A549 (cell line): Measurements from ENCODE around the gene DFFB. TPM values are rescaled to one million over a fixed set of nuclear protein-coding genes. Genes with fewer than 3 reads are reported as not detected.

Source experiments
- ATAC-seq, 2 experiments: fragments of 200-7000 bp in 1 of 2; fragments of >200 bp in 1 of 2; cut with Nextera tagmentation in 1 of 2; cut with Tn5 transposase in 1 of 2; 3 replicates each; pipeline versions ENCODE4 v1.8.0 to v1.9.1; 2018 to 2020; ENCODE audit warnings: mild to moderate bottlenecking in 1 of 2, moderate library complexity in 1 of 2
- CTCF ChIA-PET: fragments of 300-600 bp; sonication (Branson Sonifier 250); formaldehyde crosslinking; extraction: SDS; loops from one replicate; lab custom pipeline; 2021; ENCODE audit warnings: antibody characterized with exemption, inconsistent platforms; lab: Yijun Ruan, JAX
- POLR2A ChIA-PET: fragments of 350-600 bp; formaldehyde crosslinking; extraction: SDS; loops from one replicate; lab custom pipeline; 2021; ENCODE audit warnings: antibody characterized with exemption, inconsistent platforms; lab: Yijun Ruan, JAX
- DNase-seq, 2 experiments: peaks; one replicate each; pipeline versions ENCODE4 v3.0.0 to v3.0.0-alpha.2; 2011 to 2016; ENCODE audit warnings: low read depth in 1 of 2, low spot score in 1 of 2
- FAIRE-seq: peaks from 2 replicates; lab custom pipeline; 2011; peaks lifted over from hg19 to GRCh38; lab: Jason Lieb, UNC
- H3K27ac ChIP-seq, 2 experiments: fragments of >200 bp; sonication (Bioruptor Twin); formaldehyde crosslinking; 3 replicates each; pipeline ENCODE4 v1.5.1; 2016 to 2017
- H3K4me1 ChIP-seq: fragments of >200 bp; sonication (Bioruptor Twin); formaldehyde crosslinking; 3 replicates; pipeline ENCODE4 v1.6.1; 2016
- H3K4me2 ChIP-seq: fragments of >200 bp; sonication (Bioruptor Twin); formaldehyde crosslinking; 3 replicates; pipeline ENCODE4 v1.6.1; 2016
- H3K4me3 ChIP-seq: fragments of >200 bp; sonication (Bioruptor Twin); formaldehyde crosslinking; 3 replicates; pipeline ENCODE4 v1.5.1; 2016
- H3K9me3 ChIP-seq: fragments of >200 bp; sonication (Bioruptor Twin); formaldehyde crosslinking; 3 replicates; pipeline ENCODE4 v1.6.1; 2016
- CBX2 ChIP-seq: fragments of 200-600 bp; sonication (generic); IDR thresholded peaks from 2 replicates; pipeline ENCODE4 v1.6.1; 2016; ENCODE audit warnings: low read depth, mild to moderate bottlenecking, borderline replicate concordance
- CHD2 ChIP-seq: fragments of 150-350 bp; IDR thresholded peaks from 2 replicates; pipeline ENCODE4 v1.6.1; 2014; ENCODE audit warnings: low read length; ENCODE audit not compliant: partially characterized antibody
- FOSB ChIP-seq: fragments of 250-450 bp; sonication (Bioruptor Pico); IDR thresholded peaks from 2 replicates; pipeline ENCODE4 v1.5.0; 2020; ENCODE audit warnings: mild to moderate bottlenecking, moderate library complexity
- FOSL2 ChIP-seq, 2 experiments: fragments of 450-650 bp in 1 of 2; fragments of >200 bp in 1 of 2; sonication (Bioruptor Twin) in 1 of 2; formaldehyde crosslinking; IDR thresholded peaks; 2 replicates each; pipeline versions ENCODE4 v1.5.0 to v1.6.1; 2016 to 2020; ENCODE audit warnings: mild to moderate bottlenecking in 1 of 2, moderate library complexity in 1 of 2
- GATA3 ChIP-seq: IDR thresholded peaks from 2 replicates; pipeline ENCODE4 v1.6.1; 2012; ENCODE audit warnings: borderline replicate concordance
- HDAC2 ChIP-seq: fragments of 200-600 bp; sonication (generic); IDR thresholded peaks from 2 replicates; pipeline ENCODE4 v1.6.1; 2016
- JUNB ChIP-seq: fragments of >200 bp; sonication (Bioruptor Twin); formaldehyde crosslinking; IDR thresholded peaks from 2 replicates; pipeline ENCODE4 v1.6.1; 2016
- KDM5A ChIP-seq: fragments of 200-600 bp; sonication (generic); IDR thresholded peaks from 2 replicates; pipeline ENCODE4 v1.6.1; 2016; ENCODE audit warnings: antibody characterized with exemption, mild to moderate bottlenecking
- MAFK ChIP-seq: fragments of 450-650 bp; IDR thresholded peaks from 2 replicates; pipeline ENCODE4 v1.6.1; 2014; ENCODE audit not compliant: partially characterized antibody
- NFE2L2 ChIP-seq: fragments of 150-350 bp; conservative IDR thresholded peaks from 2 replicates; pipeline ENCODE4 v1.6.1; 2014; ENCODE audit warnings: low read length
- POLR2A ChIP-seq: IDR thresholded peaks from 2 replicates; pipeline ENCODE4 v1.6.1; 2012; ENCODE audit warnings: mild to moderate bottlenecking, low read length
- RAD21 ChIP-seq, 2 experiments: fragments of >200 bp in 1 of 2; sonication (Bioruptor Twin) in 1 of 2; formaldehyde crosslinking in 1 of 2; IDR thresholded peaks in 1 of 2; conservative IDR thresholded peaks in 1 of 2; 2 replicates in 1 of 2; 3 replicates in 1 of 2; pipeline ENCODE4 v1.6.1; 2012 to 2018; ENCODE audit warnings: inconsistent platforms in 1 of 2
- RCOR1 ChIP-seq: fragments of 150-350 bp; IDR thresholded peaks from 2 replicates; pipeline ENCODE4 v1.6.1; 2014; ENCODE audit warnings: antibody characterized with exemption, low read length, low read depth
- TP53 ChIP-seq: fragments of 250-450 bp; sonication (Bioruptor Pico); IDR thresholded peaks from 2 replicates; pipeline ENCODE4 v1.5.0; 2021; ENCODE audit warnings: mild to moderate bottlenecking, moderate library complexity
- ZC3H11A ChIP-seq: fragments of 450-650 bp; IDR thresholded peaks from 2 replicates; pipeline ENCODE4 v1.6.1; 2014; ENCODE audit warnings: antibody characterized with exemption, mild to moderate bottlenecking
- ZFP36 ChIP-seq: fragments of 450-650 bp; IDR thresholded peaks from 2 replicates; pipeline ENCODE4 v1.6.1; 2014; ENCODE audit warnings: borderline replicate concordance; ENCODE audit not compliant: partially characterized antibody
- ZNF302 ChIP-seq: fragments of 250-450 bp; sonication (Bioruptor Pico); IDR thresholded peaks from 2 replicates; pipeline ENCODE4 v1.9.0; 2021; ENCODE audit warnings: inconsistent platforms, mild to moderate bottlenecking, moderate library complexity
- WGBS: methylation state at CpG from one replicate; pipeline ENCODE4 v1.1.6; 2017; ENCODE audit errors: missing lambda C conversion rate; 5-methylcytosine and 5-hydroxymethylcytosine counted together
- polyA plus RNA-seq, 4 experiments: library from polyadenylated mRNA; depleted of rRNA in 3 of 4; stranded (reverse); fragments of >200 nt; fragmentation: RNase III in 1 of 4; extraction: RNeasy Plus Mini Kit Qiagen cat#74134 plus additional on column Dnase treatment in 1 of 4; gene quantifications; 2 replicates in 3 of 4; 3 replicates in 1 of 4; pipeline ENCODE4 v1.2.3, GENCODE V29; 2011 to 2017
- TF ChIP-seq, protein P1 (sequence below): fragments of 200-600 bp; sonication (generic); IDR thresholded peaks from 2 replicates; pipeline ENCODE4 v1.6.1; 2016; ENCODE audit warnings: antibody characterized with exemption, mild to moderate bottlenecking, moderate library complexity
- TF ChIP-seq, protein P2 (sequence below): fragments of >200 bp; sonication (Bioruptor Twin); formaldehyde crosslinking; IDR thresholded peaks from 2 replicates; pipeline ENCODE4 v1.6.1; 2016
- TF ChIP-seq, protein P3 (sequence below): IDR thresholded peaks from 2 replicates; pipeline ENCODE4 v1.6.1; 2012
- TF ChIP-seq, protein P4 (sequence below): fragments of 250-450 bp; sonication (Bioruptor Pico); IDR thresholded peaks from 2 replicates; pipeline ENCODE4 v1.5.0; 2020; ENCODE audit warnings: low read depth, mild to moderate bottlenecking, moderate library complexity
- TF ChIP-seq, protein P5 (sequence below): IDR thresholded peaks from 2 replicates; pipeline ENCODE4 v1.6.1; 2012

Gene DFFB
- polyA plus RNA-seq, 2 of the 4 experiments (the other 2 are of a cell fraction): 2.5 to 3.7 TPM

DNA sequence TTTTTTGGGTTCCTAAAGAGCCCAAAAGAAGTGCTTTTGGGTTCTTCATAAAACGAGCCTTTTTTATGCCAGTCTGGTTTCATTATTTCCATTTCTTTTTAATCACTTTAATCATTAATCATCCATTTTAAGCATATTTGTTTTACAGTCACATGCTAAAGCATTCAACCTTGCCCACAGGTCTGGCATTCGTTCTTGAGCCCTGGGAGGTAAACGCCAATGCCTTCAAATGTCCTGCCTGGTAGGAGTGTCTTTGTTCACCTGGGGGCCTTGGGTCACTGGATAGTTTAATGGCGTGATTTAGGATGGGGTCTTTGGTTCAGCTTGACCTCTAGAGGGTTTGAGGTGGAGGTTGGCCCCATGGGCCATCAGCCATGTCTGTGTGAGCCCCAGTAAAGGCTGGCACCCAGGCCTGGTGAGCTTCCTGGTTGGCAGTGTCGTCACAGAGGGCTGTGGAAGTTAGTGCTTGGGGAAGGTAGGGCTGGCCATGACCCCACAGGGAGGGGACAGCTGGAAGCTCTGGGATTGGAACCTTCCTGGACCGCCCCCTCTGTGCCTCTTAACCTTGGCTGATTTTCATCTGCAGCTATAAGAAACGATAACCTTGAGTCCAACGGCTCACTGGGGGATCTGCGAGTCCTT is 22.6 kb downstream of the DFFB start:
- Histone ChIP-seq H3K4me3 (no peak overlapping the region), H3K4me1 (no peaks in the 10 kb centered on the region), H3K27ac (no peak overlapping the region), H3K4me2 (no peak overlapping the region), H3K9me3 (peaks cover 8% of the 10 kb centered on the region; the same call in 1 of the 3 replicates)
- no peak for ATAC-seq
- no peak for FAIRE-seq
- DNase-seq: no peak
- WGBS: 85% methylated on average over 6 of the region's 9 CpGs
- TF ChIP-seq TP53 (CRISPR knock-in tag) (no peak), MAFK (no peak), ZC3H11A (no peak), HDAC2 (no peak), ZNF302 (CRISPR knock-in tag) (no peak), GATA3 (no peak), CBX2 (no peak), NFE2L2 (no peak), RCOR1 (no peak), FOSL2 (IDR thresholded peaks at IDR 0.05) (no peak), FOSL2 (CRISPR knock-in tag; IDR thresholded peaks at IDR 0.05) (no peak), POLR2A (no peak), CHD2 (no peak), FOSB (CRISPR knock-in tag) (no peak), RAD21 (conservative IDR thresholded peaks at IDR 0.05 in 1 of 2, IDR thresholded peaks at IDR 0.05 in 1 of 2) (no peak)
- TF ChIP-seq, protein P1, sequence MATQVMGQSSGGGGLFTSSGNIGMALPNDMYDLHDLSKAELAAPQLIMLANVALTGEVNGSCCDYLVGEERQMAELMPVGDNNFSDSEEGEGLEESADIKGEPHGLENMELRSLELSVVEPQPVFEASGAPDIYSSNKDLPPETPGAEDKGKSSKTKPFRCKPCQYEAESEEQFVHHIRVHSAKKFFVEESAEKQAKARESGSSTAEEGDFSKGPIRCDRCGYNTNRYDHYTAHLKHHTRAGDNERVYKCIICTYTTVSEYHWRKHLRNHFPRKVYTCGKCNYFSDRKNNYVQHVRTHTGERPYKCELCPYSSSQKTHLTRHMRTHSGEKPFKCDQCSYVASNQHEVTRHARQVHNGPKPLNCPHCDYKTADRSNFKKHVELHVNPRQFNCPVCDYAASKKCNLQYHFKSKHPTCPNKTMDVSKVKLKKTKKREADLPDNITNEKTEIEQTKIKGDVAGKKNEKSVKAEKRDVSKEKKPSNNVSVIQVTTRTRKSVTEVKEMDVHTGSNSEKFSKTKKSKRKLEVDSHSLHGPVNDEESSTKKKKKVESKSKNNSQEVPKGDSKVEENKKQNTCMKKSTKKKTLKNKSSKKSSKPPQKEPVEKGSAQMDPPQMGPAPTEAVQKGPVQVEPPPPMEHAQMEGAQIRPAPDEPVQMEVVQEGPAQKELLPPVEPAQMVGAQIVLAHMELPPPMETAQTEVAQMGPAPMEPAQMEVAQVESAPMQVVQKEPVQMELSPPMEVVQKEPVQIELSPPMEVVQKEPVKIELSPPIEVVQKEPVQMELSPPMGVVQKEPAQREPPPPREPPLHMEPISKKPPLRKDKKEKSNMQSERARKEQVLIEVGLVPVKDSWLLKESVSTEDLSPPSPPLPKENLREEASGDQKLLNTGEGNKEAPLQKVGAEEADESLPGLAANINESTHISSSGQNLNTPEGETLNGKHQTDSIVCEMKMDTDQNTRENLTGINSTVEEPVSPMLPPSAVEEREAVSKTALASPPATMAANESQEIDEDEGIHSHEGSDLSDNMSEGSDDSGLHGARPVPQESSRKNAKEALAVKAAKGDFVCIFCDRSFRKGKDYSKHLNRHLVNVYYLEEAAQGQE: no peak
- TF ChIP-seq, protein P2, sequence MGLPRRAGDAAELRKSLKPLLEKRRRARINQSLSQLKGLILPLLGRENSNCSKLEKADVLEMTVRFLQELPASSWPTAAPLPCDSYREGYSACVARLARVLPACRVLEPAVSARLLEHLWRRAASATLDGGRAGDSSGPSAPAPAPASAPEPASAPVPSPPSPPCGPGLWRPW: no peak
- TF ChIP-seq, protein P3, sequence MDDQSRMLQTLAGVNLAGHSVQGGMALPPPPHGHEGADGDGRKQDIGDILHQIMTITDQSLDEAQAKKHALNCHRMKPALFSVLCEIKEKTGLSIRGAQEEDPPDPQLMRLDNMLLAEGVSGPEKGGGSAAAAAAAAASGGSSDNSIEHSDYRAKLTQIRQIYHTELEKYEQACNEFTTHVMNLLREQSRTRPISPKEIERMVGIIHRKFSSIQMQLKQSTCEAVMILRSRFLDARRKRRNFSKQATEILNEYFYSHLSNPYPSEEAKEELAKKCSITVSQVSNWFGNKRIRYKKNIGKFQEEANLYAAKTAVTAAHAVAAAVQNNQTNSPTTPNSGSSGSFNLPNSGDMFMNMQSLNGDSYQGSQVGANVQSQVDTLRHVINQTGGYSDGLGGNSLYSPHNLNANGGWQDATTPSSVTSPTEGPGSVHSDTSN: no peak
- CTCF ChIA-PET: no interaction called here
- POLR2A ChIA-PET: no interaction called here

DNA sequence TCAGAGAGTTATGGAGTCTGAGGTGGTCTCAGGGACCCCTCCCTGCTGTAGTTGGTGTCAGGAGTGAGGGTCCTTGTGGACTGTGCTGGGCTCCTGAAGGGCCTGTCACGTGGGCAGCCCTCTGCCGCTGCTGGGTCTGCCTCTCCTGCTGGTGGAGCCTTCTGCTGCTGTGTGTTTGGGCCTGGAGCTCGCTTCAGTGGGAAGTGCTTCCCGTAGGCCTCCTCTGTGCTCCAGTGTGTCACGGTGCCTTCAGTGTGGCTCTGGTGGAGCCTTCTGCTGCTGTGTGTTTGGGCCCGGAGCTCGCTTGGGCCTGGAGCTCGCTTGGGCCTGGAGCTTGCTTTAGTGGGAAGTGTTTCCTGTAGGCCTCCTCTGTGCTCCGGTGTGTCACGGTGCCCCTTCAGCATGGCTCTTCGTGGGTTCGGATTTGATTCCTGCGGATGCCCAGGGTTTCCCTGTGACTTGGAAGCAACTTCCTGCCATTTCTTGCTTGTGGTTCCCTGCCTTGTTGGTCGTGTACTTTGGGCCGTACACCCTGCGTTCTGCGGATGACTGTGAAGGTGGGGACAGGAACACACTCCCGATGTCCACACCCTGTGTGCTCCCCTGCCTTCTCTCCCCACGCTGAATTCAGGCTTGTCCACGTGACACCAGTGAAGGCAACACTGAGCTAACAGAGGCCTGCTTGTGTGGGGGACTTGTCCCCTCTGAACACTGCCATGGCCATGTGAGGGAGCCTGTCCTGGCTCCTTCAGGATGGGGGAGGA is 23.3 kb downstream of the DFFB start:
- Histone ChIP-seq H3K4me3 (no peak overlapping the region), H3K4me1 (no peaks in the 10 kb centered on the region), H3K27ac (no peak overlapping the region), H3K9me3 (peaks cover 8% of the 10 kb centered on the region; the same call in 1 of the 3 replicates), H3K4me2 (no peak overlapping the region)
- ATAC-seq: no peak
- ChIA-PET CTCF (interaction anchor here (0.6 kb wide), 1 partner anchor 1381 kb away, joined by 3 read pairs; no protein-coding TSS in a partner anchor), POLR2A (no interaction called here)
- TF ChIP-seq FOSL2 (IDR thresholded peaks at IDR 0.05): no peak
- no peak for TF ChIP-seq FOSL2 (CRISPR knock-in tag; IDR thresholded peaks at IDR 0.05)
- TF ChIP-seq, protein P3: no peak
- TF ChIP-seq JUNB: no peak
- no peak for TF ChIP-seq NFE2L2
- TF ChIP-seq ZNF302 (CRISPR knock-in tag): no peak
- no peak for TF ChIP-seq TP53 (CRISPR knock-in tag)
- TF ChIP-seq, protein P4, sequence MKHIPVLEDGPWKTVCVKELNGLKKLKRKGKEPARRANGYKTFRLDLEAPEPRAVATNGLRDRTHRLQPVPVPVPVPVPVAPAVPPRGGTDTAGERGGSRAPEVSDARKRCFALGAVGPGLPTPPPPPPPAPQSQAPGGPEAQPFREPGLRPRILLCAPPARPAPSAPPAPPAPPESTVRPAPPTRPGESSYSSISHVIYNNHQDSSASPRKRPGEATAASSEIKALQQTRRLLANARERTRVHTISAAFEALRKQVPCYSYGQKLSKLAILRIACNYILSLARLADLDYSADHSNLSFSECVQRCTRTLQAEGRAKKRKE (CRISPR knock-in tag): no peak
- TF ChIP-seq FOSB (CRISPR knock-in tag): no peak
- no peak for TF ChIP-seq ZC3H11A
- TF ChIP-seq, protein P5, sequence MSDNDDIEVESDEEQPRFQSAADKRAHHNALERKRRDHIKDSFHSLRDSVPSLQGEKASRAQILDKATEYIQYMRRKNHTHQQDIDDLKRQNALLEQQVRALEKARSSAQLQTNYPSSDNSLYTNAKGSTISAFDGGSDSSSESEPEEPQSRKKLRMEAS: no peak
- TF ChIP-seq KDM5A: no peak
- no peak for TF ChIP-seq ZFP36
- TF ChIP-seq POLR2A: no peak
- no peak for DNase-seq
- FAIRE-seq: no peak
- 93% methylated on average over 10 of the region's 20 CpGs for WGBS
